Activated T-cell treated with anti-CD3 and anti-CD28 coated beads, Interleukin-2, amount 50 U/mL, for 4 hours (primary cell): ENCODE data around the gene SULT1E1. TPM values are rescaled to one million over a fixed set of nuclear protein-coding genes. Genes with fewer than 3 reads are reported as not detected.
"Not testable (repeated sequence)": the region's sequence is repeated elsewhere in the genome, so short reads cannot be mapped to it uniquely, and the experiment has no call there.

Source experiments
- ATAC-seq, 2 donors: fragments of 200-7000 bp; cut with Tn5 transposase; one replicate each; pipeline ENCODE4 v1.10.0; 2021
- DNase-seq: peaks from one replicate; pipeline ENCODE4 v3.0.0-alpha.2; 2020
- H3K27me3 Mint-ChIP-seq: one replicate; pipeline ENCODE4 v1.8.0; 2021; ENCODE audit warnings: low read depth, mixed read lengths
- H3K36me3 Mint-ChIP-seq: one replicate; pipeline ENCODE4 v1.8.0; 2022; ENCODE audit warnings: mixed read lengths; ENCODE audit not compliant: insufficient read depth
- H3K4me1 Mint-ChIP-seq: one replicate; pipeline ENCODE4 v1.8.0; 2021; ENCODE audit warnings: low read depth, mixed read lengths
- H3K4me3 Mint-ChIP-seq: one replicate; pipeline ENCODE4 v1.8.0; 2021; ENCODE audit warnings: mild to moderate bottlenecking, moderate library complexity, mixed read lengths
- H3K9me3 Mint-ChIP-seq: one replicate; pipeline ENCODE4 v1.8.0; 2021; ENCODE audit warnings: mixed read lengths
- total RNA-seq, 3 donors: library from RNA; stranded (reverse); gene quantifications; one replicate each; pipeline ENCODE4 v1.2.1, GENCODE V29; 2021

The SULT1E1 gene
- total RNA-seq, 3 donors from 2014 or later: not detected

DNA sequence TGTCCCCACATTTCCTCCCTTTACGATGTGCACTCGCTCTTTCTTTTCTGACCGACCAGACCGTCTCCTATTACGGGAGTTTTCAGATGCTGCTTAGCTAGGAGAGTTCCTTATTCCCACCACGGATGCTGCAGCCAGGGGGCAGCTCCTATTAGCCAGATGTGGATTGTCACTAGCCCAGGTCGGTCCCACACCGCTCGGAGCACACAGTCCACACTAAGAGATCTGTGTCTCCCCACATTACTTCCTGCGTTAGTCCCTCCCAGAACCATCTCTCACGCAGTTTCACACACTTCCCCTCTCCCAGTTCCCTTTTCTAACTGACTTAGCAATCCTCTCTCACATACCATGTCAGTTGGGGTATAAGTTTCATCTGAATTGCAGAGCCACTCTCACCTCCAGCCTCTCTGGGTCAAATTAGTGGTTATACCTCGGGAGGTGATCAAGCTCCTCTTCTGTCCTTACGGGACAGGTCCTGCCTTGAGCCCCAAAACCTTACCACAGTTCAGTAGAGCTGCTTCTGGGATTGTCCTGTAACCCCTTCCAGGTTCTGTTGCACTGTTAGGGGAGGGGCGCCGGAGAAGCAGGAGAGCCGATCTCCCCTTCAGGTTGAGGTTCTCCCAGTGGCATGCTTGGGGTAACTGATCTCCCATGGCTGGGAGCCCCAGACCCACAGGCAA is 28.2 kb downstream of the SULT1E1 start:
- ATAC-seq: peak; percentile 53 to 54
- Mint-ChIP-seq H3K27me3 (peaks cover 1% of the 10 kb centered on the region), H3K9me3 (no peaks in the 10 kb centered on the region), H3K4me3 (peak overlapping the region; percentile 78), H3K36me3 (no peaks in the 10 kb centered on the region), H3K4me1 (peaks cover 12% of the 10 kb centered on the region)
- no peak for DNase-seq

DNA sequence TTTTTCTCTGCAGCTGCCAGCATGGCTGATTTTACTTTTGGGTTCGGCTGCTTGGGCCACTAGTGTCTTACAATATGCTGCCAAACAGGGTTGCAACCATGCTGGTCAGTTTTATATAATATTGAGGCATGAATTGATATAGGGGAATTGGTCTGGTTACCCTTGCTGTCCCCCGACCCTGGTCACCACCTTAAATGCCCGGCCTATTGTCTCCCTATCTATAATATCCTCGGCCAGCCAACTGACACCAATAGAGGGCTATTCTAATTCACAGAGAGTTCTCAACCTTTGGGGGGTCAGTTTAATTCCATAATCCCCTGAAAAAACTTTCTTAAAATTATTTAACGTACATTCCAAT is 28.7 kb downstream of the SULT1E1 start:
- Mint-ChIP-seq H3K36me3 (no peaks in the 10 kb centered on the region), H3K4me1 (peaks cover 12% of the 10 kb centered on the region), H3K27me3 (peaks cover 1% of the 10 kb centered on the region), H3K9me3 (no peaks in the 10 kb centered on the region), H3K4me3 (peak overlapping the region; percentile 78)
- DNase-seq: no peak
- ATAC-seq: no peak

DNA sequence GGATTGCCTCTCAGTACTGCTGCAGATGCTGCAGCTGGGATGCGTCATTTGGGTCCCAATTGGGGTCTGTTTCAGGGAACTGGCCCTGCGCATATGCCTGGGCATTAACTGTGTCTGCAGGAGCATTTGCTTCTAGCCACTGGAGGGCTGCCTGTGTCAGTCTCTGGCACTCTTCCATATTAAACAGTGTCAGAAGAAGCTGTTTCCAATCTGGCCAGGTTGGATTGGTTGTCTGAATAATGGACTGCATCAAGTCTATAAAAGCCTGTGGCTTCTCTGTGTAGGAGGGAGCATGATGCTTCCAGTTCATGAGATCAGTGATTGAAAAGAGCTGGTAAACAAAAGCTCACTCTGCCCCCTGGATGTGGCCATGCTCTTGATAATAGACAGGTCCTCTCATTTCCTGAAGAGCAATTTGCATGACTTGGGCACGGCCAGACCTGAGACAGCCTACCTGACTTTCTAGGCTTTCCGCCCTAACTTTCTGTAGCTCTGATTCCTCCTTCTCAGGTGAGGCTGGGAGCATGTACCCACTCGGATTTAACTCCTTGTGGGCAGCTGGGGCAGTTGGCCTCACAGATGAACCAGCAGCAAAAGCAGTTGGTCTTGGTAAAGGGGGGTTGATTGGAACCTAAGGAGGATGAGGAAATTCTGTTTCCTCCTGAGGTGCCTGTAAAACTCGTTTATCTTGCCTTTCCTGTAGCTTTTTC is 29.2 kb downstream of the SULT1E1 start:
- H3K9me3 Mint-ChIP-seq: no peaks in the 10 kb centered on the region
- ATAC-seq: no peak
- H3K4me3 Mint-ChIP-seq: no peak overlapping the region
- H3K36me3 Mint-ChIP-seq: no peaks in the 10 kb centered on the region
- peaks cover 1% of the 10 kb centered on the region for H3K27me3 Mint-ChIP-seq
- peaks cover 12% of the 10 kb centered on the region for H3K4me1 Mint-ChIP-seq
- no peak for DNase-seq

DNA sequence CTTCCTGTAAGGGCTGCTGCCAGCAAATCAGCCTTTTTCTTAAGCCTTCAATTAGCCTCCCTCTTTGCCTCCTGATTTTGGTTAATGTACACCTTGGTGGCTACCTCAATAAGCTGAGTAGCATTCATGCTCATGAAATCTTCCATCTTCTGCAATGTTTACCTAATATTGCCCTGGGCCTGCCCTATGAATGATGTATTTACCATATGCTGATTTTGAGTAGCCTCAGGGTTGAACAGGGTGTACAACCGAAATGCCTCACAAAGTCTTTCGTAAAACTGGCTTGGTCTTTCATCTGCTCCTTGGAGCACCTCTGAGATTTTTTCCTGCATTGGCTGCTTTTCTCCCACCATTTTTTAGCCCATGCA is 29.8 kb downstream of the SULT1E1 start:
- ATAC-seq: no peak
- no peak for DNase-seq
- H3K27me3 Mint-ChIP-seq: peaks cover 1% of the 10 kb centered on the region
- H3K4me3 Mint-ChIP-seq: no peak overlapping the region
- peaks cover 12% of the 10 kb centered on the region for H3K4me1 Mint-ChIP-seq
- no peaks in the 10 kb centered on the region for H3K36me3 Mint-ChIP-seq
- no peaks in the 10 kb centered on the region for H3K9me3 Mint-ChIP-seq

- no peaks in the 10 kb centered on the region for H3K36me3 Mint-ChIP-seq
- peaks cover 1% of the 10 kb centered on the region for H3K27me3 Mint-ChIP-seq
- peaks cover 12% of the 10 kb centered on the region for H3K4me1 Mint-ChIP-seq
- no peaks in the 10 kb centered on the region for H3K9me3 Mint-ChIP-seq
- ATAC-seq (no peak), DNase-seq (no peak)
- H3K4me3 Mint-ChIP-seq: no peak overlapping the region
Observed at GRCh38 chr4:69829678-69830077, 30.3 kb downstream of the SULT1E1 start.

DNA sequence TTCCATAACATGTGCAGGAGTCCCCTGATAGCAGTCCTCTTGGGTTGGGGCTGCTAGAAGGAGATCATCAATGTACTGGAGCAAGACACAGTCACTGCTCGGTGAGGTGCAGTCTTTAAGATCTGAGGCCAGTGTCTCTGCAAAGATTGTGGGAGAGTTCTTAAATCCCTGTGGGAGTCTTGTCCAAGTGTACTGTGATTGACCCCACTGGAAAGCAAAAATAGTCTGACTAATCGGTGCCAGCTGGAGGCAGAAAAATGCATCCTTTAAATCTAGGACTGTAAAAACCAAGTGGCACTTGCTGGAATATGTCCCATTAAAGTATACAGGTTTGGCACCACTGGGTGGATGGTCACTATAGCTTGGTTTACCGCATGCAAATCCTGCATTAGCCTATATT is 31.1 kb downstream of the SULT1E1 start:
- Mint-ChIP-seq H3K9me3 (no peaks in the 10 kb centered on the region), H3K4me3 (no peak overlapping the region), H3K27me3 (peaks cover 1% of the 10 kb centered on the region), H3K36me3 (no peaks in the 10 kb centered on the region), H3K4me1 (peaks cover 12% of the 10 kb centered on the region)
- DNase-seq (no peak), ATAC-seq (no peak)

DNA sequence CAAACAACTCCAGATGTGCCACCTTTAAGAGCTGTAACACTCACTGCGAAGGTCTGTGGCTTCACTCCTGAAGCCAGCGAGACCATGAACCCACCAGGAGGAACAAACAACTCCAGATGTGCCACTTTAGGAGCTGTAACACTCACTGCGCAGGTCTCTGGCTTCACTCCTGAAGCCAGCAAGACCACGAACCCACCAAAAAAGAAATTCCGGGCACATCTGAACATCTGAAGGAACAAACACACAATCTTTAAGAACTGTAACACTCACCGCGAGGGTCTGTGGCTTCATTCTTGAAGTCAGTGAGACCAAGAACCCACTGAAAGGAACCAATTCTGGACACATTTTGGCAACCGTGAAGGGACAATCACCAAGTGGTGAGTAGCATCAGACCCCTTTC is 34.9 kb downstream of the SULT1E1 start:
- H3K4me1 Mint-ChIP-seq, H3K36me3 Mint-ChIP-seq, ATAC-seq, H3K9me3 Mint-ChIP-seq, DNase-seq, H3K27me3 Mint-ChIP-seq: not testable (repeated sequence)
- peak overlapping the region; percentile 29 for H3K4me3 Mint-ChIP-seq

DNA sequence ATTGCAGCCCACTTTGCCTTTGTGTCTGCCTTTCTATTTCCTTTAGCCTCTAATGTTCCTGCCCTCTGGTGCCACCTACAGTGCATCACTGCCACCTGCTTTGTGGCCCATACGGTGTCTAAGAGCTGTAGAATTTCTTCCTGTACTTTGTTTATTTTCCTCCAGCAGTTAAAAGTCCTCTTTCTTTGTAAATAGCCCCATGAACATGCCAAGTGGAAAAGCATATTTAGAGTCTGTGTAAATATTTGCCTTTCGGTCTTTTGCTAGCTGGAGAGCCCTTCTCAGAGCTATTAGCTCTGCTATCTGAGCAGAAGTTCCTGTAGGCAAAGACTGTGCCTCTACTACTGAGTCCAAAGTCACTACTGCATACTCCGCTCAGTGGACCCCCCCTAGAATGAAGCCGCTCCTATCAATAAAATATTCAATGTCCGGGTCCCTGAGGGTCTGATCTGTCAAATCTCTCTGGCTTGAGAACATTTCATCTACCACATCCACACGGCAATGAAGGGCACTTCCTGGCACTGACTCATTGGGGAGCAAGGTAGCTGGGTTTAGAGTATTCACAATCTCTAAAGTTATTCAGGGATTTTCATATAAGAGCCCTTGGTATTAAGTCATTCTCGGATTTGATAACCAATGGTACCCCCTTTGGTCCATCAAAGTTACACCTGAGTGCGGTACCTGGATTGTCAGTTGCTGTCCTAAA is 36.3 kb downstream of the SULT1E1 start:
- H3K9me3 Mint-ChIP-seq: no peaks in the 10 kb centered on the region
- H3K4me1 Mint-ChIP-seq: peaks cover 3% of the 10 kb centered on the region
- ATAC-seq (peak; percentile 75 to 82), DNase-seq (peak; percentile 39)
- H3K4me3 Mint-ChIP-seq: no peak overlapping the region
- H3K36me3 Mint-ChIP-seq: no peaks in the 10 kb centered on the region
- H3K27me3 Mint-ChIP-seq: no peaks in the 10 kb centered on the region

DNA sequence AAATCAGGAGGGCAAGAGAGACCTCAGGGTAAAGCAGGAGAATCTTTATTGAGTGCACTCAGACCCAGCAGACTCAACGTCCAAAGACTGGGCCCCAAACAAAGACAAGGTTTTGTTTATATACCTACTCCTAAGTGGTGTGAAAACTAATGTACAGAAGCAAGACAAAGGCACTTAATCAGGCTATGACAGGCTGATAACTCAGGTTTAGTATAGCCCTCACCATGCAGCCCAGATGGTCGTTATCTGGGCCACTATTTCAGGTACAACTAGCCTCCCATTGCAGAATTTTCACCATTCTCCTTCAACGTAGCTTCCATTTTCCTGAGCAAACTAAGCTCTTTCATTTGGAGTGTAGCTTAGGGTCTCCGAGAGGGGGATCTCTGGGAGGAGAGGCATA is 36.9 kb downstream of the SULT1E1 start:
- Mint-ChIP-seq H3K36me3 (no peaks in the 10 kb centered on the region), H3K9me3 (no peaks in the 10 kb centered on the region), H3K4me1 (peaks cover 3% of the 10 kb centered on the region), H3K27me3 (no peaks in the 10 kb centered on the region), H3K4me3 (no peak overlapping the region)
- ATAC-seq (no peak), DNase-seq (no peak)

DNA sequence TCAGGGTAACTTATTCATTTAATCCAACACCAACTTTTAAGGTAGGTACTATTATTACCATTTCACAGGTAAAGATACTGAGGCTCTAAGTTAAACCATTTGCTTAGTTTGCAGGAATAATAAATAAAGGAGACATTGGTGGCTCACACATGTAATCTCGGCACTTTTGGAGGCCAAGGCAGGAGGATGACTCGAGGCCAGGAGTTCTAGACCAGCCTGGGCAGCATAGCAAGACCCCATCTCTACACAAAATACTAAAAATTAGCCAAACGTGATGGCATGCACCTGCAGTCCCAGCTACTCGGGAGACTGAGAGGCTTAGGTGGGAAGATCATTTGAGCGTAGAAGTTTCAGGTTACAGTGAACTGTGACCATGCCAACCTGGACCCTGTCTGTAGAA is 37.7 kb downstream of the SULT1E1 start:
- Mint-ChIP-seq H3K9me3 (no peaks in the 10 kb centered on the region), H3K4me3 (no peak overlapping the region), H3K27me3 (no peaks in the 10 kb centered on the region), H3K4me1 (peaks cover 3% of the 10 kb centered on the region), H3K36me3 (no peaks in the 10 kb centered on the region)
- DNase-seq: no peak
- no peak for ATAC-seq

DNA sequence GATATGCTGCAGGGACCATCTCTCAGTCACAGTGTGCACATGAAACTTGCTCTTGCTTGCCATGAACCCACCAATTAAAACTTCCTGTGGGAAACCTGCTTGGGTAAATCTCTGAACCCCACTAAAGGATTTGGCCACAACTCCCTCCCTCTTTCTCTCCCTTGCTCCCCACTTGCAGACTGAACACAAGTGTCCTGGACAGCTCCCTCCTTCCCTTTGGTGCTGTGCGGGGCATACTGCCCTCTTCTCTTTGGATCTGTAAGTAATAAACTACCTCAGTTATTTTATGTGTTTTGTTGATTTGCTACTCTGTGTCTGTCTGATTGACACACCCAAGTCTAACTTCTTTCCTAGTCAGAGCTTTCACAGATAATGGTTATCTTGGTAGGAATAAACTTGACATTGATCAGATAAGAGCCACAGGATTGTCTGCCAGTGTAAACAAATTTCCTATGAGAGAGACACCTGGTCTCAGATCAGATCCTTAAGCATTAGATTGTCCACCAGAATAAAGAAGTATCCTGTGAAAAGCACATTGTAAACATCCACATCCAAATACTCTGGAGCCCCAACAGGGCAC is 41.8 kb downstream of the SULT1E1 start:
- H3K9me3 Mint-ChIP-seq: no peaks in the 10 kb centered on the region
- ATAC-seq: no peak

GRCh38 chr4:69816236-69816635 is 43.7 kb downstream of the SULT1E1 start:
- ATAC-seq (no peak), DNase-seq (no peak)
- H3K27me3 Mint-ChIP-seq: no peaks in the 10 kb centered on the region
- no peaks in the 10 kb centered on the region for H3K9me3 Mint-ChIP-seq
- H3K4me3 Mint-ChIP-seq: no peak overlapping the region
- no peaks in the 10 kb centered on the region for H3K4me1 Mint-ChIP-seq
- H3K36me3 Mint-ChIP-seq: no peaks in the 10 kb centered on the region

More for the DNA sequence above, 41.8 kb downstream of the SULT1E1 start:
- no peaks in the 10 kb centered on the region for H3K36me3 Mint-ChIP-seq
- no peak overlapping the region for H3K4me3 Mint-ChIP-seq
- no peak for DNase-seq
- no peaks in the 10 kb centered on the region for H3K4me1 Mint-ChIP-seq
- H3K27me3 Mint-ChIP-seq: no peaks in the 10 kb centered on the region

DNA sequence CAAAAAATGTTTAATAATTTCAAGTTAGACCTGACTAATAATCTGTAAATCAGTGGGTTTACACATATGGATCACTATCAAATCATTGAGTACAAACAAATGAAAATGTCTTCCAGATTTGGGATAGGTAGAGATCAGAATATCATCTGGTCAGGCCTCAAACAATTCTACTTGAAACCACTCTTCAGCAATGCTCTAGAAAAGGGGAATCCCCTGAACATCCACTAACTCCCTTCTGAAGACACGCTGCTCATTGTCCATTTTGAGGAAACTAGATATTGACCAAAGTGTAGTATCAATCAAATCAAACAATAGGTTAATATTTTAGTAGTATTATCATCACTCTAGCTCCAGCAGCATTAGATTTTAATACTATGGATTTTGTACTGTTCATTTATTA is 46.3 kb downstream of the SULT1E1 start:
- Mint-ChIP-seq H3K36me3 (no peaks in the 10 kb centered on the region), H3K27me3 (no peaks in the 10 kb centered on the region), H3K4me3 (no peak overlapping the region)

GRCh38 chr4:69811166-69811565 is 48.8 kb downstream of the SULT1E1 start:
- no peaks in the 10 kb centered on the region for H3K4me1 Mint-ChIP-seq
- no peaks in the 10 kb centered on the region for H3K9me3 Mint-ChIP-seq
- no peaks in the 10 kb centered on the region for H3K36me3 Mint-ChIP-seq
- ATAC-seq (no peak), DNase-seq (no peak)
- no peaks in the 10 kb centered on the region for H3K27me3 Mint-ChIP-seq
- H3K4me3 Mint-ChIP-seq: no peak overlapping the region

More for the DNA sequence above, 46.3 kb downstream of the SULT1E1 start:
- DNase-seq (no peak), ATAC-seq (no peak)
- Mint-ChIP-seq H3K9me3 (no peaks in the 10 kb centered on the region), H3K4me1 (no peaks in the 10 kb centered on the region)
